Cardiac fibroblast (primary cell): ENCODE data around the gene CMC2.

Source experiments
- DNase-seq, 2 donors: peaks; one replicate each; pipeline versions ENCODE4 v3.0.0 to v3.0.0-alpha.2; 2010; ENCODE audit warnings: low read depth in 2 of 2
- H3K4me3 ChIP-seq, 2 donors: replicated peaks in 1 of 2; 1 replicate in 1 of 2; 2 replicates in 1 of 2; pipeline ENCODE4 v1.5.1; 2011; ENCODE audit warnings: low read depth in 2 of 2, low read length in 2 of 2, mild to moderate bottlenecking in 2 of 2, moderate library complexity in 1 of 2
- CTCF ChIP-seq: IDR thresholded peaks from one replicate; pipeline ENCODE4 v1.5.1; 2011; ENCODE audit warnings: low read depth, mild to moderate bottlenecking, low read length, inconsistent platforms

Gene CMC2

GRCh38 chr16:80990978-80991377, 15.7 kb downstream of the CMC2 start:
- no peak overlapping the region for H3K4me3 ChIP-seq
- no peak for TF ChIP-seq CTCF
- DNase-seq, result no peak

GRCh38 chr16:80990577-80990976, 16.1 kb downstream of the CMC2 start:
- DNase-seq, result no peak
- H3K4me3 ChIP-seq, result no peak overlapping the region
- TF ChIP-seq CTCF, result no peak

GRCh38 chr16:80989801-80990200, 16.9 kb downstream of the CMC2 start:
- H3K4me3 ChIP-seq, result no peak overlapping the region
- TF ChIP-seq CTCF, result no peak
- no peak for DNase-seq

GRCh38 chr16:80988756-80989155, 17.9 kb downstream of the CMC2 start:
- DNase-seq, result no peak
- no peak for TF ChIP-seq CTCF
- no peak overlapping the region for H3K4me3 ChIP-seq

- TF ChIP-seq CTCF, result no peak
- DNase-seq, result no peak
Observed at GRCh38 chr16:80986557-80986956, 20.1 kb downstream of the CMC2 start.

GRCh38 chr16:80985611-80986010, 21.1 kb downstream of the CMC2 start:
- no peak for TF ChIP-seq CTCF
- H3K4me3 ChIP-seq, result no peak overlapping the region
- no peak for DNase-seq

More at GRCh38 chr16:80986557-80986956, 20.1 kb downstream of the CMC2 start:
- no peak overlapping the region for H3K4me3 ChIP-seq

- no peak for TF ChIP-seq CTCF
- DNase-seq, result no peak
- H3K4me3 ChIP-seq, result no peak overlapping the region
Observed at GRCh38 chr16:80984124-80984892, 22.4 kb downstream of the CMC2 start.
